ENCODE measurements around the gene PAN3. TPM values are rescaled to one million over a fixed set of nuclear protein-coding genes. Genes with fewer than 3 reads are reported as not detected.

Gene PAN3
- total RNA-seq, 4 donors from 2014 or later, result 41.7 to 68.3 (median 42.2) TPM

DNA sequence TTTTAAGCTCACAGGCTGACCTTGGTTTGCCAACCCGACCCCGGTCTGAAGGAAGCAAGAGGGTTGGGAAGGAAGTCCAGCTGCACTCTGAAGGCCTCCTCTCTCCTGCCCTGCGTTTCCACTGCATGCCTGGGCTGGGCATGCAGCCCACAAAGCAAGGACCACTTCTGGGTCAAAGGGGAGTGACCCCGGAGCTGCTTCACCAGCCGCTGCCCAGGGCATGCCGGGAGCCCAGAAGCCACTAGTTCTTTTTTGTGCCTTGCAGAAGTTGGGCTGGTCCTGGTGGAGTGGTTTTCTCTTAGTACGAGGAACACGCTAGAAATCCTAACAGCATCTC, 189.9 kb downstream of the PAN3 start:
- Histone ChIP-seq H3K4me3 (no peak overlapping the region), H3K9me3 (no peaks in the 10 kb centered on the region), H3K4me1 (peaks cover 9% of the 10 kb centered on the region), H3K36me3 (no peaks in the 10 kb centered on the region), H3K27ac (no peak overlapping the region), H3K27me3 (no peaks in the 10 kb centered on the region)
- 84% methylated on average over 8 of the region's 8 CpGs for WGBS
- TF ChIP-seq EP300 (IDR thresholded peaks at IDR 0.05), result no peak
- no peak for TF ChIP-seq POLR2AphosphoS5 (IDR thresholded peaks at IDR 0.05)
- TF ChIP-seq, protein P1, sequence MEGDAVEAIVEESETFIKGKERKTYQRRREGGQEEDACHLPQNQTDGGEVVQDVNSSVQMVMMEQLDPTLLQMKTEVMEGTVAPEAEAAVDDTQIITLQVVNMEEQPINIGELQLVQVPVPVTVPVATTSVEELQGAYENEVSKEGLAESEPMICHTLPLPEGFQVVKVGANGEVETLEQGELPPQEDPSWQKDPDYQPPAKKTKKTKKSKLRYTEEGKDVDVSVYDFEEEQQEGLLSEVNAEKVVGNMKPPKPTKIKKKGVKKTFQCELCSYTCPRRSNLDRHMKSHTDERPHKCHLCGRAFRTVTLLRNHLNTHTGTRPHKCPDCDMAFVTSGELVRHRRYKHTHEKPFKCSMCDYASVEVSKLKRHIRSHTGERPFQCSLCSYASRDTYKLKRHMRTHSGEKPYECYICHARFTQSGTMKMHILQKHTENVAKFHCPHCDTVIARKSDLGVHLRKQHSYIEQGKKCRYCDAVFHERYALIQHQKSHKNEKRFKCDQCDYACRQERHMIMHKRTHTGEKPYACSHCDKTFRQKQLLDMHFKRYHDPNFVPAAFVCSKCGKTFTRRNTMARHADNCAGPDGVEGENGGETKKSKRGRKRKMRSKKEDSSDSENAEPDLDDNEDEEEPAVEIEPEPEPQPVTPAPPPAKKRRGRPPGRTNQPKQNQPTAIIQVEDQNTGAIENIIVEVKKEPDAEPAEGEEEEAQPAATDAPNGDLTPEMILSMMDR (IDR thresholded peaks at IDR 0.05), result no peak
- TF ChIP-seq POLR2A (IDR thresholded peaks at IDR 0.05), result no peak
- no peak for DNase-seq (ENCODE audit: low spot score in 2 of 2)

DNA sequence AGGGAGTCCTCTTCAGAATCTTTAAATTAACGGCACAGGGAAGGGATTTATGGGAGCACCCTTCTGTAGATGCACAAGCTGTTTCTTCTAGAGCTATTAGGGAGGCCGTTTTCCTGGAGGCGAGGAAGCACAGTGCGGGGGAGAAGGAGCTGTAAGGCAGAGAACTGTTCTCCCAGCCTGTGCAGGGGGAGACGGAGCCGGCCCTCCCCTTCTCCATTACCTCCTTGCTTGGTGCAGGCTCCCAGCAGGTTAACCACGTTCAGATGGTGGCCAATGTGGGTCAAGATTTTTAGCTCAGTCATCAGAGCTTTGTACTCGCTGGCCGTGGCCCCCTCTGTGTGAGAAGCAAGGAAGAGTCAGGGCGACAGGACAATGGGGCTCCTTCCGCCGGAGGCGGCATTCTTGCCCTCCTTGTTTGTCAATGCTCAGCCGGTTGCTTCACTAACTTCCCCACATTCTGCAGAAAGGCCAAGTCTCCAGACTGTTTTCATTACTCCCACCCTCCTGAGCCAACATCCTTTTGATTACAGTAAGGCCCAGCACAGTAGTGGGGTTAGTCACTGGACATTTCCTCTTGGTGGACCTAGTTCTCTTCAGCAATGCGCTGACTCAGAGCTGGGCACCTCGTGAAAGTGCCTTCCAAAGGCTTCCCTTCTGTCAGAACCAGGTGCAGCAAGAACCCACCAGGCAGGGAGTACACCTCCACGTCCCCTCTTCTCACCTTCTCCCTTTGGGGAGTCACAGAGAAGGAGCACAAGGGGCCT, 191.2 kb downstream of the PAN3 start:
- Histone ChIP-seq H3K36me3 (no peaks in the 10 kb centered on the region), H3K9me3 (no peaks in the 10 kb centered on the region), H3K4me1 (peaks cover 4% of the 10 kb centered on the region), H3K4me3 (no peak overlapping the region), H3K27ac (no peak overlapping the region), H3K27me3 (no peaks in the 10 kb centered on the region)
- no peak for TF ChIP-seq EP300 (IDR thresholded peaks at IDR 0.05)
- no peak for TF ChIP-seq POLR2A (IDR thresholded peaks at IDR 0.05)
- TF ChIP-seq, protein P1 (IDR thresholded peaks at IDR 0.05), result no peak
- 68% methylated on average over 17 of the region's 17 CpGs for WGBS
- DNase-seq (ENCODE audit: low spot score in 2 of 2), result no peak

DNA sequence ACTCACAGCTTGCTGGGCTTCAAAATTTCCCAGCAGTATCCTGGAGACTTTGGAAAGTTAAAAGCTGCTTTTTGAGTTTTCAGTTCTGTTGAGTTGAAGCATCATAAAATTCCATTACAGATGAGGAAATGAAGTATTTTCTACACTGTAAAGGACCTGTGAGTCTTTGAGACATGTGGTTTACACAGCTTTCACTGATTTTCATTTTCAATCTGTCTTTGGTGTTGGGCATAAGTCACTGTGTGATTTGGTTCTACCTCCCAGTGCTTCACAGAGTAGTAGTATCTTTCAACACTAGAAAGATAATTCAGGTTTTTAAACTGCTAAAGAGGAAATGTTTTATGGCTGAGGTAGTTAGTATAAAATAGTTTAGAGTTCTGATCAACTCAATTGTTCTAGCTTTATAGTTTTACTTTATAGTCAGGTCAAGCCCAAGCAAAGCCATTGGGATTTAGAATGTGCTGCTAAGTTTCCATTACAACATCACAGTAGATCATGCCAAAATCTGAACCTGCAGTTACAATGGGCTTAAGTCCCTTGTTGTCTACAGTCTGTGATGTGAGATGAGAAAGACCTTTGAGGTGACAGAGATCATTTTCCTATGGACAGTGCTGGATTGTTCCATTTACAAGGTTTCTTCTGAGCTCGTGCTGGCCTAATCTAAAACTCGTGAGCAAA, 195.0 kb downstream of the PAN3 start:
- DNase-seq (ENCODE audit: low spot score in 2 of 2), result no peak
- peaks cover 17% of the 10 kb centered on the region for H3K4me1 ChIP-seq
- H3K27ac ChIP-seq, result no peak overlapping the region
- TF ChIP-seq POLR2A (IDR thresholded peaks at IDR 0.05) (no peak), POLR2AphosphoS5 (IDR thresholded peaks at IDR 0.05) (no peak), EP300 (IDR thresholded peaks at IDR 0.05) (no peak)
- TF ChIP-seq, protein P1 (IDR thresholded peaks at IDR 0.05), result no peak
- no peaks in the 10 kb centered on the region for H3K36me3 ChIP-seq
- WGBS, result 94% methylated on average over 2 of the region's 2 CpGs
- no peak overlapping the region for H3K4me3 ChIP-seq
- no peaks in the 10 kb centered on the region for H3K27me3 ChIP-seq
- H3K9me3 ChIP-seq, result no peaks in the 10 kb centered on the region

DNA sequence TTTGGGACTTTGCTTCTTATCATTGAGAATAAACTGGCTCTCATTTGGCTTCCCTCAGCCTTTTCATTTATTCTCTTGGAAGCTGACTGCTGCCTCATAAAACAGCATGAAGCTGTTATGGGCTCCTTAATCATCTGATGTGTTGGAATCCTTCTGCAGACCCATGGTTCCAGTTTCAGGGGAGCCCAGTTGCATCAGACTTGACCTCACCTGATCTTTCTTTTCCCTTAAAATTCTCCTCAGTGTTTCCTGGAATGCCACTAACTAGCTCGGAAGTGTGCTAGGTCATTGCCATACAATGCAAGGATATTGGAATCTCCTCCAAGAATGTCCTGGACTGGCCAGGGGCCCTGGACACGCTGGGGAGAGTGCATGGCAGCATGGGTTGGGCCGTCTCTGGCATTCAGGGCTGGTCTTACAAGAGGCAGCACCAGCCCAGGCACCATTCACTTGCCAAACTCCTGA, 197.9 kb downstream of the PAN3 start:
- H3K36me3 ChIP-seq, result no peaks in the 10 kb centered on the region
- no peak overlapping the region for H3K27ac ChIP-seq
- no peak for TF ChIP-seq EP300 (IDR thresholded peaks at IDR 0.05)
- TF ChIP-seq, protein P1 (IDR thresholded peaks at IDR 0.05), result no peak
- no peak for TF ChIP-seq POLR2A (IDR thresholded peaks at IDR 0.05)
- TF ChIP-seq POLR2AphosphoS5 (IDR thresholded peaks at IDR 0.05), result no peak
- 70% methylated on average over 3 of the region's 3 CpGs for WGBS
- peaks cover 13% of the 10 kb centered on the region for H3K4me1 ChIP-seq
- no peak overlapping the region for H3K4me3 ChIP-seq
- H3K9me3 ChIP-seq, result no peaks in the 10 kb centered on the region
- DNase-seq (ENCODE audit: low spot score in 2 of 2), result no peak
- no peaks in the 10 kb centered on the region for H3K27me3 ChIP-seq
